NCI-H146 (cell line): ENCODE data around the gene AGPAT3.

ENCODE experiments used
- DNase-seq: peaks from one replicate; lab custom pipeline; 2025; lab: John Stamatoyannopoulos, UW

The AGPAT3 gene

GRCh38 chr21:43997766-43998742 lies 133.0 kb downstream of the AGPAT3 start:
- no peak for DNase-seq

GRCh38 chr21:44000360-44000759 lies 135.3 kb downstream of the AGPAT3 start:
- no peak for DNase-seq

DNA sequence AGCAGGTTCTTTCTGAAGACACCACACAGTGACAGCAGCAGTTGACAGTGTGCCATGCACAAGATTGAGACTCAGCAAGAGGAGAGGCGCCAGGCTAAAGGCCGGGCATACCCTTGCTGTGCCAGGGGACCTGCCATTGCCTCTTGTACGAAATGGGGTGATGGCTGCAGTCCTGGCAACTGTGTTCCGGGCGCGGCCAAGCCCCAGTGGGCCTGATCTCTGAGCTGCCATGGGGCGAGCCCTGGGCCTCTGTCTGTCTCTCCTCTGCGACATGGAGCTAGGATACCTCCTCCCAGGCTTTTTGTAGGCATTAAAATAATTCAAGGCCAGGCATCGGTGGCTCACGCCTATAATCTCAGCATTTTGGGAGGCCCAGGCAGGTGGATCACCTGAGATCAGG lies 137.5 kb downstream of the AGPAT3 start:
- no peak for DNase-seq

DNA sequence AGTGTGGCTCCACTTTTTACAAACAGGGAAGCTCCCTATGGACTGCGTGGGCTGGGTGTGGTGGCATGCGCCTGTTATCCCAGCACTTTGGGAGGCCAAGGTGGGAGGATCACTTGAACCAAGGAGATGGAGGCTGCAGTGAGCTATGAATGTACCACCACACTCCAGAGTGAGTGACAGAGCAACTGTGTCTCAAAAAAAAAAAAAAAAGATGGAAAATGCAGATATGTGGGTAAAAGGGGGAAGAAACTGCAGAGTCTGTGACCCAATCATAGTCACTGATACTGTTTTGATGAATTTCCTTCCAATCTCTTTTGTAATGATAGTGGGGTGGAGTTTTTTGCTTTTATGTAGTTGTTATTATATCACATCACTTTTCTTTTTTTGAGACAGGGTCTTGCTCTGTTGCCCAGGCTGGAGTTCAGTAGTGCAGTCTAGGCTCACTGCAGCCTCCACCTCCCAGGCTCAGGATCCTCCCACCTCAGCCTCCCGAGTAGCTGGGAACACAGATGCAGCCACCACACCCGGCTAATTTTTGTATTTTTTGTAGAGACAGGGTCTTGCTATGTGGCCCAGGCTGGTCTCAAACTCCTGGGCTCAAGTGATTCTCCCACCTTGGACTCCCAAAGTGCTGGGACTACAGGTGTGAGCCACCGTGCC lies 138.4 kb downstream of the AGPAT3 start:
- no peak for DNase-seq

- DNase-seq: no peak
These were observed 140.0 kb downstream of the AGPAT3 start for GRCh38 chr21:44005071-44005470.

DNA sequence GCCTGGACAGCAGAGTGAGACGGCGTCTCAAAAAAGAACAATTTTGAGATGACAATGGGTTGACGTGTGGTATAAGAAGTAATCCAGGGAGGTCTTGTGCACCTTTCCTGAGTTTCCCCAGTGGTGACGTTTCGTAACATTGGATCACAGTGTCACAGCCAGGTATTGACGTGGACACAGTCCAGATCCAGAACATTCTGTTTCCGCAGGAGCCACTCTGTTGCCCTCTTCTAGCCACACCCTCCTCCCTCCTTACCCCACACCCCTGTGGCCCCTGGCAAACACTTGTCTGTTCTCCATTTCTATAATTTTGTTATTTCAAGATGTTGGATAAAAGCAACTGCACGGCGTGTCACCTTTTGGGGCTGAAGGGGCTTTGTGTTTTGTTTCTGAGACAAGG lies 140.6 kb downstream of the AGPAT3 start:
- no peak for DNase-seq

- DNase-seq: no peak
These were observed 141.1 kb downstream of the AGPAT3 start for GRCh38 chr21:44006017-44006619.

DNA sequence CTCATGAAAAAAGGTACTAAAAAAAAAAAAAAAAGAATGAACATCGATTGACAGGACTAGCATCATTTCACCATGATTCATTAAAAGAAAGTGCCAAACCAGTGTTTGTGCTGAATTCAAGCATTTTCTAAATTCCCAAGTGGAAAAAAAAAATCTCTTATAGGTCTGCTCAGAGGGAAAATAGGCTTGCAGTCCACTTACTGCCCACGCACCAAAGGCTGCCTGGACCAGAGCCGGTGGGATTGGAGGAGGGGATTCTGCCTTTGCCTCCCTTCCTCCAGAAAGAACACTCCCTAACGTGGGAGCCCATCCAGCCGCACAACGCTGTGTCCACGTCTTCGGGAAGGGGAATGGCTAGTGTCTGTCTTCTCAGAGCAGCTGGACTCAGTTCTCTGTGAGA lies 141.6 kb downstream of the AGPAT3 start:
- no peak for DNase-seq

GRCh38 chr21:44010429-44010828 lies 145.4 kb downstream of the AGPAT3 start:
- peak; percentile 58 for DNase-seq

DNA sequence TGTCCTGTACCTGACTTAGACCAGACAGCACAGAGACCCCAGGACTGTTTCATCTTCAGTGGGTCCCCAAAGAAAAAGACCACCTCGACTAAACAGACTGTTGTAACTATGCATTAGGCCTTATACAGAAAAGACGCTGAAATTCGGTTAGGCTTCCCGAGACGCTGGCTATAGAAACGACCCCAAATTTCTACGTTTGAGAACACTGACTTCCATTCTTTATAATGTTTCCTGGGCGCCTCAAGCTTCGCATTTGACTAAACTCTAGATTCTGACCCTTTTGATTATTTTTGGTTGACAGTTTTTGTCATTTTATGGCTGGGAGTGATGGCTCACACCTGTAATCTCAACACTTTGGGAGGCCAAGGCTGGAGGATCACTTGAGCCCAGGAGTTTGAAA lies 146.1 kb downstream of the AGPAT3 start:
- DNase-seq: no peak

- peak; percentile 83 for DNase-seq
These were observed 146.8 kb downstream of the AGPAT3 start, which contains the start of gene TRAPPC10 for GRCh38 chr21:44011579-44012473. Gene TRAPPC10, plus strand, starts transcription at chr21:44012309. Its CDS starts 185 bp downstream, at chr21:44012494.

DNA sequence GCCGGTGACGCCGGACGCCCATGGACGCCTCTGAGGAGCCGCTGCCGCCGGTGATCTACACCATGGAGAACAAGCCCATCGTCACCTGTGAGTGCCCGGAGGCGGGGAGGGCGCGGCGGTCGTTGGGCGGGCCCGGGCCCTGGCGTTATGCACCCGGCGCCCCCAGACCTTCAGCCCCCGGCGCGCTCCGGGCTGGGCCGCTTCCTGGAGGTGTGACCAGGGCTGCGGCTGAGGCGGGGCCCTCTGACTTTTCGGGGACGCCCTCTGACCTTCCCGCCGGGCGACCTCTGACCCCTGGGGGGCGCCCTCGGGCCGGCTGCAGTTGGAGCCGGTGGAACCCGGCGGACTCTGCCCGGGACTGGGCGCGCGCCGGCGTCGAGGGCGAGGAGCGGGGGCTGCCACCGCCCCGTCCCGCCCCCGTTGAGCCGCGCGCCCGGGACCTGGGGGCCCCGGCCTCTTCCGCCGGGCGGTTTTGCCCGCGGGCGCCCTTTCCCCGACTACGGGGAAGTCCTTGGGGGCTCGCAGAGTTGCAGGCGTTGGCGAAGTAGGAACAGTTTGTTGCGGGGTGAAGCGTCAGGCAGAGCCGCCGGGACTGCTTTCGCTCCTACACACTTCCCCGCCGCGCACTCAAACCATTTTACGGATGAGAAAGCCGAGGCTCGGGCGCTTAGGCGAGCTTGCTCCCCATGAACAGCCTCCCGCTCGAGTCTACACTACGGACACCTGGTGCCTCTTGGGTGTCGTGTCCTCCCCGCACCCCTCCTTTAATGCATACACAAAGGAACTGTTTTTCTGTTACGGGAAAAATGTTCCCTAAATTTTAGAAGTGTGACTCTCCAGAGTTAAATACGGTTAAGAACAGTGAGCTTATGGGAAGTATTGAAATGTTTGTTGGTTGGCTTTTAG lies 147.7 kb downstream of the AGPAT3 start:
- DNase-seq: peak; percentile 49

GRCh38 chr21:44013380-44014088 lies 148.5 kb downstream of the AGPAT3 start:
- no peak for DNase-seq

DNA sequence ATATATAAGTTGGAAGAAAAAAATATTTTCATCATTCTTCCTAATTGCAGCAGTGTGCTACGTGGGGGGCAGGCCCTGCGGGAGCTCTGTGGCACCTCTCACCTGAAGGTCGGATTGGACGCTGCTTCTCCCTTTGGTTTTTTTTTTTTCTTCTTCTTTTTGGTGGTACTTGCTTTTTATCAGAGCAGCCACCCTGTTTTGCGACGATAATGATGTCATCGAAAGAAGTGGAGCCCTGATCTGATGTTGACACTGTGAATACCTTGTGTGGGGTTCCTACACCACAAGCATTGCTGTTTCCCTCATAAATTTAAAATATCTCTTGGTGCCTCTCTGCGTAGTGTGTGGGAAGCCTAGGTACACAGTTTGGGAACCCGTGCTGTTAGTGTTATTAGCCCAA lies 152.6 kb downstream of the AGPAT3 start:
- DNase-seq: no peak

GRCh38 chr21:44018127-44018526 lies 153.1 kb downstream of the AGPAT3 start:
- no peak for DNase-seq

DNA sequence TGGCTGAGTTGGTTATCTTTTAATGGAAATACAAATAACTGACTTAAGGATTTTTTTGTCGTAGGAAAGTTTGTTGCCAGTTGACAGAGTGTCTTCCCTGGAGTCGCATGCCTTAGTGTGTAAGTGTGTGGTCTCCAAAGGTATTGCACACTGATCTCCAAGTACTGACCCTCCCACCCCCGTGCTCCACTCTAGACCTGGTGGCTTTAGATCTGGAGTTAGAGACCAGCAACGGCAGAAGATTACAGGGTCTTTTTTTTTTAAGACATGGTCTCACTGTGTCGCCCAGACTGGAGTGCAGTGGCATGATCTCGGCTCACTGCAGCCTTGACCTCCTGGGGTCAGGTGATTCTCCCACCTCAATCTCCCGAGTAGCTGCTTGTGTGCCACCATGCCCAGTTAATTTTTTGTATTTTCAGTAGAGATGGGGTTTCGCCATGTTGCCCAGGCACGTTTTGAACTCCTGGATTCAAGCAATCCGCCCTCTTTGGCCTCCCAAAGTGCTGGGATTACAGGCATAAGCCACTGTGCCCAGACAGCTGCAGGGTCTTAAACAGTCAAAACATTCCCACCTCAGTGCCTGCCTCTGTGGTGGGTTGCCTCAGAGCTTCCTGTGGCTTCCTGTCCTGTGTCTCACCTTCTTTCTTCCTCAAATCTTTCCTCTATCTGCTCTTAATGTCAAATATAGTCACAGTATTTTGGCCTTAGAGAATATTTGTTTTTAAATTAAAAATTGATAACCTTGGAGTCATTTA lies 154.0 kb downstream of the AGPAT3 start:
- DNase-seq: no peak

DNA sequence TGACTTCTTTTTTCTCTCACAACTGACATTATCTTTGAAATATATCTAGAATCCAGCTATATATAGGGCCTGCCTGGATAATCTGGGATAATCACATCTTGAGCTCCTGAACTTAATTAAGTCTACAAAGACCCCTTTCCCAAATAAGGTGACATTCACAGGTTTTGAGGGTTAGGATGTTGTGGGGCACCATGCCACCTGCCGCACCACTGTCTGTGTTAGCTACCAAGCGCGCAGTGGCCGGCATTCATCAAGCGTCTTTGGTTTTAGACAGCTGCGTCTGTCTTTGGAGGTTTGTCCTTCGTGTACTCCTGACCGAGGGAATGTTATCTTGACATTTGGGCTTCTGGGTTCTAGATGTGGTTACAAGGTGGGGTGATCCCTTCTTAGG lies 154.5 kb downstream of the AGPAT3 start:
- no peak for DNase-seq

GRCh38 chr21:44020551-44020950 lies 155.5 kb downstream of the AGPAT3 start:
- no peak for DNase-seq

GRCh38 chr21:44021064-44021463 lies 156.0 kb downstream of the AGPAT3 start:
- no peak for DNase-seq
